ENCODE measurements around the gene RAB24.

The RAB24 gene

GRCh38 chr5:177330991-177331842 is 27.7 kb upstream of the RAB24 start:
- no peak for DNase-seq (ENCODE audit: low read depth in 1 of 2, low spot score in 1 of 2)
- Histone ChIP-seq H3K27ac (replicated peaks) (no peak overlapping the region), H3K27me3 (ENCODE audit: insufficient read depth, poor library complexity, severe bottlenecking) (no peaks in the 10 kb centered on the region), H3K4me3 (replicated peaks; ENCODE audit: insufficient read depth, low read length) (no peak overlapping the region)
- TF ChIP-seq REST (IDR thresholded peaks at IDR 0.05; ENCODE audit: insufficient replicate concordance, low read depth) (no peak), POLR2AphosphoS5 (IDR thresholded peaks at IDR 0.05; ENCODE audit: low read depth) (no peak), CTCF (IDR thresholded peaks at IDR 0.05; ENCODE audit: insufficient read depth, low read length) (no peak), SPI1 (IDR thresholded peaks at IDR 0.05; ENCODE audit: borderline replicate concordance, low read depth) (no peak), GABPA (IDR thresholded peaks at IDR 0.05; ENCODE audit: low read depth) (no peak)

- TF ChIP-seq POLR2AphosphoS5 (IDR thresholded peaks at IDR 0.05; ENCODE audit: low read depth) (no peak), SPI1 (IDR thresholded peaks at IDR 0.05; ENCODE audit: borderline replicate concordance, low read depth) (no peak)
- Histone ChIP-seq H3K27ac (replicated peaks) (no peak overlapping the region), H3K27me3 (ENCODE audit: insufficient read depth, poor library complexity, severe bottlenecking) (no peaks in the 10 kb centered on the region), H3K4me3 (replicated peaks; ENCODE audit: insufficient read depth, low read length) (no peak overlapping the region)
- DNase-seq (ENCODE audit: low read depth in 1 of 2, low spot score in 1 of 2): no peak
Observed at GRCh38 chr5:177329883-177330282, 26.4 kb upstream of the RAB24 start.

- no peak for DNase-seq (ENCODE audit: low read depth in 1 of 2, low spot score in 1 of 2)
- Histone ChIP-seq H3K27ac (replicated peaks) (no peak overlapping the region), H3K27me3 (ENCODE audit: insufficient read depth, poor library complexity, severe bottlenecking) (no peaks in the 10 kb centered on the region), H3K4me3 (replicated peaks; ENCODE audit: insufficient read depth, low read length) (no peak overlapping the region)
- no peak for TF ChIP-seq CTCF (IDR thresholded peaks at IDR 0.05; ENCODE audit: insufficient read depth, low read length)
- TF ChIP-seq SPI1 (IDR thresholded peaks at IDR 0.05; ENCODE audit: borderline replicate concordance, low read depth): no peak
- no peak for TF ChIP-seq POLR2AphosphoS5 (IDR thresholded peaks at IDR 0.05; ENCODE audit: low read depth)
- TF ChIP-seq REST (IDR thresholded peaks at IDR 0.05; ENCODE audit: insufficient replicate concordance, low read depth): no peak
- no peak for TF ChIP-seq GABPA (IDR thresholded peaks at IDR 0.05; ENCODE audit: low read depth)
Observed at GRCh38 chr5:177328545-177329231, 25.2 kb upstream of the RAB24 start.

All from HL-60 (cell line).